Mammary epithelial cell (primary cell): Measurements from ENCODE around the gene IL1RL2.

Experiments used
- EZH2 ChIP-seq: IDR thresholded peaks from 2 replicates; pipeline ENCODE4 v1.6.1; 2012; ENCODE audit warnings: low read length, inconsistent platforms, borderline replicate concordance
- TF ChIP-seq, protein P1 (sequence below), 2 donors: IDR thresholded peaks in 1 of 2; conservative IDR thresholded peaks in 1 of 2; 2 replicates each; pipeline ENCODE4 v1.5.1; 2011 to 2012; ENCODE audit warnings: inconsistent platforms in 2 of 2, low read length in 2 of 2, mild to moderate bottlenecking in 2 of 2, control low read depth in 1 of 2, low read depth in 1 of 2; ENCODE audit not compliant: insufficient read depth in 1 of 2; ENCODE audit errors: extremely low read depth in 1 of 2

DNA sequence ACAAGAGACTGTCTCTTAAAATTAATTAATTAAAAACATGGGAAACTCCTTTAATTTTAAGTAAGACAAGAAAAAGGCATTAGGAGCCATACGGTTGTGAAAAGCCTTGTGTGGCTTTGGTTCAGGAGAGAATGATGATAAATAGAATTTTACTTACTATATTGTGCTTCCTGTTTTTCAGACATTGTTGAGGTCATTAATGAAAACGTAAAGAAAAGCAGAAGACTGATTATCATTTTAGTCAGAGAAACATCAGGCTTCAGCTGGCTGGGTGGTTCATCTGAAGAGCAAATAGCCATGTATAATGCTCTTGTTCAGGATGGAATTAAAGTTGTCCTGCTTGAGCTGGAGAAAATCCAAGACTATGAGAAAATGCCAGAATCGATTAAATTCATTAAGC lies 10.7 kb upstream of the IL1RL2 start:
- TF ChIP-seq, protein P1, sequence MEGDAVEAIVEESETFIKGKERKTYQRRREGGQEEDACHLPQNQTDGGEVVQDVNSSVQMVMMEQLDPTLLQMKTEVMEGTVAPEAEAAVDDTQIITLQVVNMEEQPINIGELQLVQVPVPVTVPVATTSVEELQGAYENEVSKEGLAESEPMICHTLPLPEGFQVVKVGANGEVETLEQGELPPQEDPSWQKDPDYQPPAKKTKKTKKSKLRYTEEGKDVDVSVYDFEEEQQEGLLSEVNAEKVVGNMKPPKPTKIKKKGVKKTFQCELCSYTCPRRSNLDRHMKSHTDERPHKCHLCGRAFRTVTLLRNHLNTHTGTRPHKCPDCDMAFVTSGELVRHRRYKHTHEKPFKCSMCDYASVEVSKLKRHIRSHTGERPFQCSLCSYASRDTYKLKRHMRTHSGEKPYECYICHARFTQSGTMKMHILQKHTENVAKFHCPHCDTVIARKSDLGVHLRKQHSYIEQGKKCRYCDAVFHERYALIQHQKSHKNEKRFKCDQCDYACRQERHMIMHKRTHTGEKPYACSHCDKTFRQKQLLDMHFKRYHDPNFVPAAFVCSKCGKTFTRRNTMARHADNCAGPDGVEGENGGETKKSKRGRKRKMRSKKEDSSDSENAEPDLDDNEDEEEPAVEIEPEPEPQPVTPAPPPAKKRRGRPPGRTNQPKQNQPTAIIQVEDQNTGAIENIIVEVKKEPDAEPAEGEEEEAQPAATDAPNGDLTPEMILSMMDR (conservative IDR thresholded peaks at IDR 0.05 in 1 of 2, IDR thresholded peaks at IDR 0.05 in 1 of 2; ENCODE audit: extremely low read depth in 1 of 2, insufficient read depth in 1 of 2, low read depth in 1 of 2, low read length in 2 of 2) = no peak
- no peak for TF ChIP-seq EZH2
